ENCODE data around the gene SPSB2. TPM values are rescaled to one million over a fixed set of nuclear protein-coding genes. Genes with fewer than 3 reads are reported as not detected.
"Not testable (repeated sequence)": the region's sequence is repeated elsewhere in the genome, so short reads cannot be mapped to it uniquely, and the experiment has no call there.

Gene SPSB2, protein sequence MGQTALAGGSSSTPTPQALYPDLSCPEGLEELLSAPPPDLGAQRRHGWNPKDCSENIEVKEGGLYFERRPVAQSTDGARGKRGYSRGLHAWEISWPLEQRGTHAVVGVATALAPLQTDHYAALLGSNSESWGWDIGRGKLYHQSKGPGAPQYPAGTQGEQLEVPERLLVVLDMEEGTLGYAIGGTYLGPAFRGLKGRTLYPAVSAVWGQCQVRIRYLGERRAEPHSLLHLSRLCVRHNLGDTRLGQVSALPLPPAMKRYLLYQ
- total RNA-seq = 5.3 and 5.5 TPM in 2 replicates

DNA sequence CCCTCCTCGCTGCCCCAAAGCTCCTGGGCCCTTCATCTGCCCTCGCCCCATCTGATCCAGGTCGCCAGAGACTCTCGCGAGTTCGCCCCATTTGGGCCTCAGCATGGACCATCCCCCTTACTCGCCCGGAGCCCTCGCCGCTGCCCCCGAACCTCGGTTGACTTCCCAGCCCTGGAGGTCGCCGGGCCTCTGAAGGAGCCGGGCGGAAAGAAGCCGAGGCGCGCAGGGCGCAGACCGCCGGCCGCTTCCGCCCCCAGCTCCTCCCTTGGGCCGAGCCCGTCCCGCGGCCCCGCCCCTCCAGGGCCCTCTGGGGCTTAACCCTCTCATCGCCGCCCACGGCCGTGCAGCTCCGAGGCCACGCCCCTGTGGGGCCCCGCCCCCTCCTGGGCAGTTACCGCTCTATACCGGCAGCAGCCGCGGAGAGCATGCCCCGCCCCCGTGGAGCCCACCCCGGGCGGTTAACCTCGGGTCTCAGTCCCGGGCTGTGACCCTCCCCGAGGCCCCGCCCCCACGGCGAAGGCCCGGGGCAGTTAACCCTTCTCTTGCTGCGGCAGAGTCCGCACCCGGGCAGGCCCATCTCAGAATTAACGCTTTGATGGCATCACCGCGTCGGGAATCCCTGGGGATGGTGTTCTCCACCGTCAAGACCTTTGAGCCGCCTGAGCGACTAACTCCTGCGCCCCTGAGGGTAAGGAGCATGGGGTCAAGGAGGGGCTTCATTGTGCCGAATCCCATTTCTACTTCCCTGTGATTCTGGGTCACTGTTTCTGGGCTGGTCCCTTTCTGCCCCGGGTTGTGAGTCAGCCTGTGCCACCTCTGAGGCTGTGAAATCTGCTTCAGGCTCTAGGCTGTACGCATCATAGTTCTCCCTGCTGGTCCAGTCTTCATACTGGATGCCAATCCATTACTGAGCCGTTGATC lies at the start of gene SPSB2:
Gene SPSB2, minus strand, starts transcription at position 210 of the 921 bp plus-strand sequence. CDS start 402 bp downstream, outside the sequence.
- DNase-seq (ENCODE audit: extremely low read depth, low read depth, low spot score) = no peak

GRCh38 chr12:6921996-6922946 lies 49.2 kb upstream of the SPSB2 start:
- no peak for DNase-seq (ENCODE audit: extremely low read depth, low read depth, low spot score)

- no peak for DNase-seq (ENCODE audit: extremely low read depth, low read depth, low spot score)
Observed at GRCh38 chr12:6921539-6921938, 48.4 kb upstream of the SPSB2 start.

DNA sequence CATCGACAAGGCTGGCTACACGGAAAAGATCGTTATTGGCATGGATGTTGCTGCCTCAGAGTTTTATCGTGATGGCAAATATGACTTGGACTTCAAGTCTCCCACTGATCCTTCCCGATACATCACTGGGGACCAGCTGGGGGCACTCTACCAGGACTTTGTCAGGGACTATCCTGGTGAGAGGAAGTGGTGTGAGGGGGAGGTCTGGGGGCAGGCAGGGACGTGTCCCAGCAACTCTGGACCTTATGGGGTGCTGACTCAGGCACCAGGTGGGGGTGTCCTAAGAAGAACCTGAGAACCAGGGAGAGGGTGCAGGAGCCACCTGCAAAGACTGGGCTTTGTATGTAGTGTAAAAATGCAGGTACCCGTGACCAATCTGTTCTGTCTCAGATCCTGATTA lies 46.5 kb upstream of the SPSB2 start:
- no peak for DNase-seq (ENCODE audit: extremely low read depth, low read depth, low spot score)

DNA sequence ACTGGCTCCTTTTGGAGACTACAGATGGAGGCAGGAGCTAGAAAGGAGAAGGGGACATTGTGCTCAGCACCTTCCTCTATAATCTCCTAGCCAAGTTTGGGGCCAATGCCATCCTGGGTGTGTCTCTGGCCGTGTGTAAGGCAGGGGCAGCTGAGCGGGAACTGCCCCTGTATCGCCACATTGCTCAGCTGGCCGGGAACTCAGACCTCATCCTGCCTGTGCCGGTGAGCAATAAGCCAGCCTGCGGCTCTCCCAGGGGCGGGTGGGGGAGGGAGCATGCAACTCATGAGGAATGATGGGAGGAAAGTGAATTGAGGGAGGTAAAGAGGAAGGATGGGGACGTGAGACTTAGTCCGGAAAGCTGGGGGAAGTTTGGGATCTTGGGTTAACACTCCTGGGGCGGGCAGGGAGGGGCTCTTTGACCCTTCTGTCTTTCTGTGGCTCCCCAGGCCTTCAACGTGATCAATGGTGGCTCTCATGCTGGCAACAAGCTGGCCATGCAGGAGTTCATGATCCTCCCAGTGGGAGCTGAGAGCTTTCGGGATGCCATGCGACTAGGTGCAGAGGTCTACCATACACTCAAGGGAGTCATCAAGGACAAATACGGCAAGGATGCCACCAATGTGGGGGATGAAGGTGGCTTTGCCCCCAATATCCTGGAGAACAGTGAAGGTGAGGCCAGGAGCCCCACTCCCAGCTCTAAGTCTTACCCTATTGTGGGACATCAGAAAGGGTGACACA lies 44.6 kb upstream of the SPSB2 start:
- DNase-seq (ENCODE audit: extremely low read depth, low read depth, low spot score) = no peak

- no peak for DNase-seq (ENCODE audit: extremely low read depth, low read depth, low spot score)
Observed at GRCh38 chr12:6916426-6917200, 43.5 kb upstream of the SPSB2 start.

- no peak for DNase-seq (ENCODE audit: extremely low read depth, low read depth, low spot score)
Observed at GRCh38 chr12:6915789-6916285, 42.7 kb upstream of the SPSB2 start.

- DNase-seq (ENCODE audit: extremely low read depth, low read depth, low spot score) = no peak
Observed at GRCh38 chr12:6914947-6915788, 42.1 kb upstream of the SPSB2 start.

- no peak for DNase-seq (ENCODE audit: extremely low read depth, low read depth, low spot score)
Observed at GRCh38 chr12:6914246-6914946, 41.3 kb upstream of the SPSB2 start, which contains the start of gene ENO2. Gene ENO2, plus strand, starts transcription at chr12:6914580. Its CDS starts 1,253 bp downstream, at chr12:6915833.

GRCh38 chr12:6912164-6912935 lies 39.2 kb upstream of the SPSB2 start:
- no peak for DNase-seq (ENCODE audit: extremely low read depth, low read depth, low spot score)

DNA sequence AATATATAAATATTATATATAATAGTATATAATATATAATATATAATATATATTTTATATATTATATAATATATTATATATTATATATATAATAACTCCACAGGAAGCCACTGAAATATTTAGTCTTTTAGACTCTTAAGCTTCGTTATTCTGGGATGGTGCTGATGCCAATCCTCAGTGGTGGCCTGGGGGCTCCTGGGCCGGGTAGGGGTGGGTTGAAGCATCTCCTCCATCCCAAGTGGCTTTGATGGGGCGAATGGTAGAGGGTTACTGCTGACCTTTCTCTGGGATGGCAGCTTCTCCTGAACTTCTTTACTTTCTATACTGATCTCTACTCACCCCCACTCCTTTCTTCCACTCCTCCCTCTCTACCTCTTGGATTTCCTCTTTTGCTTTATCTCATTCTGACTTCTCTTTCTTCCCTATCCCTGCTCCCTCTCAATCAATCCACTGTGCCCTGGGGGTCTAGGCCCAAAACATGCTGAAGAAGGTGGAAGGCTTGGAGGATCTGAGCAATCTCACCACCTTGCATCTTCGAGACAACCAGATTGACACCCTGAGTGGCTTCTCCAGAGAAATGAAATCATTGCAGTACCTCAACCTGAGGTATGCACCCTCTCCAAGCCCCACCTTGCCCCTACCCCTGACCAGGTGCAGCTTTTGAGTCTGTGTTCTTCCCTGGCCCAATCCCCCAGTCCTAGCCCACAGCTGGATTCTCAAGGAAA lies 36.5 kb upstream of the SPSB2 start:
- DNase-seq (ENCODE audit: extremely low read depth, low read depth, low spot score) = no peak

DNA sequence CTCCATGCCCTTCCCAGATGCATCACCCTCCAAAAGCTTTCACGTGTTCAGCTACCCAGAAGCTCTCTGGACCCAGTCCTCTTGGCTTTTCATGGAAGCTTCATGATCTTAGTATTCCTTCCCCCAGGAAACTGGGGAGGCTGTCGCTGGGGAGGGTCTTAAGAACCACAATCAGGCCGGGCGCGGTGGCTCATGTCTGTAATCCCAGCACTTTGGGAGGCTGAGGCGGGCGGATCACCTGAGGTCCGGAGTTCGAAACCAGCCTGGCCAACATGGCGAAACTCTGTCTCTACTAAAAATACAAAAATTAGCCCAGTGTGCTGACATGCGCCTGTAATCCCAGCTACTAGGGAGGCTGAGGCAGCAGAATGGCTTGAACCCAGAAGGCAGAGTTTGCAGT lies 35.0 kb upstream of the SPSB2 start:
- not testable (repeated sequence) for DNase-seq (ENCODE audit: extremely low read depth, low read depth, low spot score)

DNA sequence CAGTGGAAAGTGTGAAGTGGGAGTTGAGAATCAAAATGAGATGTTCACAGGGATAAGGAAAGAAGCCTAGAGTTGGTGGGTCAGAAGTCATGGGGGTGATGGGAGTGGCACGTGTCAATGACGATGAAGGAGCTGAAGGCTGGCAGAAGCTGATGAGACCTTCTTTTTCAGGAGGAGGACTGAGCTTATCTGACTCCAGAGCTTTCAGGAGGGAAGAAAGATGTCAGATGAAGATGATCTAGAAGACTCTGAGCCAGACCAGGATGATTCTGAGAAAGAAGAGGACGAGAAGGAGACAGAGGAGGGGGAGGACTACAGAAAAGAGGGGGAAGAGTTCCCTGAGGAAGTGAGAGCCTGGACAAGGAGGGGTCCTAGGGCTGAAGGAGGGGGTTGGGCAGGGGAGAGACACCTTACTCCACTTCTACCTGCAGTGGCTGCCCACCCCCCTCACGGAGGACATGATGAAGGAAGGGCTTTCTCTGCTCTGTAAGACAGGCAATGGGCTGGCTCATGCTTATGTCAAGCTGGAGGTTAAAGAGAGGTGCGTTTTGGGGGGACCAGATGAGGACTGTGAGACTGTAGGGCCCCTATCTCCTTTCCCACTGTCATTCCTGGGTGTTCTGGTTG lies 32.4 kb upstream of the SPSB2 start:
- DNase-seq (ENCODE audit: extremely low read depth, low read depth, low spot score) = no peak

GRCh38 chr12:6904280-6905276 lies 31.5 kb upstream of the SPSB2 start, which contains the start of gene LRRC23:
Gene LRRC23, plus strand, starts transcription at chr12:6904822. Its CDS starts 812 bp downstream, at chr12:6905634.
- DNase-seq (ENCODE audit: extremely low read depth, low read depth, low spot score) = peak; percentile 80

Measured in glomerular endothelial cell (primary cell).